ENCODE data around the gene LIN28A.

LIN28A gene

GRCh38 chr1:26387447-26387846 is 23.2 kb upstream of the LIN28A start:
- DNase-seq (ENCODE audit: low read depth) = no peak

GRCh38 chr1:26388791-26389445 is 21.7 kb upstream of the LIN28A start:
- no peak for DNase-seq (ENCODE audit: low read depth)

- DNase-seq (ENCODE audit: low read depth) = no peak
These were observed 20.9 kb upstream of the LIN28A start for GRCh38 chr1:26389604-26390247.

- no peak for DNase-seq (ENCODE audit: low read depth)
These were observed 19.2 kb upstream of the LIN28A start for GRCh38 chr1:26391450-26391849.

GRCh38 chr1:26395754-26396153 is 14.9 kb upstream of the LIN28A start:
- no peak for DNase-seq (ENCODE audit: low read depth)

GRCh38 chr1:26399034-26399433 is 11.6 kb upstream of the LIN28A start:
- DNase-seq (ENCODE audit: low read depth) = no peak

GRCh38 chr1:26401891-26402290 is 8.7 kb upstream of the LIN28A start:
- no peak for DNase-seq (ENCODE audit: low read depth)

GRCh38 chr1:26403656-26404055 is 7.0 kb upstream of the LIN28A start:
- no peak for DNase-seq (ENCODE audit: low read depth)

GRCh38 chr1:26404641-26405040 is 6.0 kb upstream of the LIN28A start:
- DNase-seq (ENCODE audit: low read depth) = no peak

GRCh38 chr1:26405281-26405915 is 5.2 kb upstream of the LIN28A start:
- DNase-seq (ENCODE audit: low read depth) = no peak

GRCh38 chr1:26408604-26409003 is 2.0 kb upstream of the LIN28A start:
- DNase-seq (ENCODE audit: low read depth) = peak; percentile 65

GRCh38 chr1:26409191-26409807 is 1.3 kb upstream of the LIN28A start:
- no peak for DNase-seq (ENCODE audit: low read depth)

- no peak for DNase-seq (ENCODE audit: low read depth)
These were observed 1.0 kb downstream of the LIN28A start for GRCh38 chr1:26411624-26412074.

GRCh38 chr1:26412180-26412840 is 1.7 kb downstream of the LIN28A start:
- DNase-seq (ENCODE audit: low read depth) = no peak

- DNase-seq (ENCODE audit: low read depth) = no peak
These were observed 2.4 kb downstream of the LIN28A start for GRCh38 chr1:26413031-26413430.

GRCh38 chr1:26417111-26417759 is 6.6 kb downstream of the LIN28A start:
- DNase-seq (ENCODE audit: low read depth) = peak; percentile 82

- no peak for DNase-seq (ENCODE audit: low read depth)
These were observed 8.3 kb downstream of the LIN28A start for GRCh38 chr1:26418865-26419349.

- no peak for DNase-seq (ENCODE audit: low read depth)
These were observed 8.9 kb downstream of the LIN28A start for GRCh38 chr1:26419494-26419893.

GRCh38 chr1:26429721-26430120 is 19.1 kb downstream of the LIN28A start:
- no peak for DNase-seq (ENCODE audit: low read depth)

GRCh38 chr1:26431979-26432695 is 21.5 kb downstream of the LIN28A start, which contains the start of gene DHDDS:
Gene DHDDS, plus strand, starts transcription at chr1:26432321. Its CDS starts 625 bp downstream, at chr1:26432946.
- DNase-seq (ENCODE audit: low read depth) = peak; percentile 95

- DNase-seq (ENCODE audit: low read depth) = no peak
These were observed 22.2 kb downstream of the LIN28A start for GRCh38 chr1:26432793-26433192.
